HG03108 (cell line): Measurements from ENCODE around the gene CA11.
"Not testable (repeated sequence)": the region's sequence is repeated elsewhere in the genome, so short reads cannot be mapped to it uniquely, and the experiment has no call there.

ENCODE experiments used
- ATAC-seq: cut with Tn5 transposase; IDR thresholded peaks from one replicate; pipeline ENCODE4 v1.9.1; 2021; ENCODE audit warnings: moderate library complexity; ENCODE audit not compliant: unreplicated experiment

The CA11 gene

DNA sequence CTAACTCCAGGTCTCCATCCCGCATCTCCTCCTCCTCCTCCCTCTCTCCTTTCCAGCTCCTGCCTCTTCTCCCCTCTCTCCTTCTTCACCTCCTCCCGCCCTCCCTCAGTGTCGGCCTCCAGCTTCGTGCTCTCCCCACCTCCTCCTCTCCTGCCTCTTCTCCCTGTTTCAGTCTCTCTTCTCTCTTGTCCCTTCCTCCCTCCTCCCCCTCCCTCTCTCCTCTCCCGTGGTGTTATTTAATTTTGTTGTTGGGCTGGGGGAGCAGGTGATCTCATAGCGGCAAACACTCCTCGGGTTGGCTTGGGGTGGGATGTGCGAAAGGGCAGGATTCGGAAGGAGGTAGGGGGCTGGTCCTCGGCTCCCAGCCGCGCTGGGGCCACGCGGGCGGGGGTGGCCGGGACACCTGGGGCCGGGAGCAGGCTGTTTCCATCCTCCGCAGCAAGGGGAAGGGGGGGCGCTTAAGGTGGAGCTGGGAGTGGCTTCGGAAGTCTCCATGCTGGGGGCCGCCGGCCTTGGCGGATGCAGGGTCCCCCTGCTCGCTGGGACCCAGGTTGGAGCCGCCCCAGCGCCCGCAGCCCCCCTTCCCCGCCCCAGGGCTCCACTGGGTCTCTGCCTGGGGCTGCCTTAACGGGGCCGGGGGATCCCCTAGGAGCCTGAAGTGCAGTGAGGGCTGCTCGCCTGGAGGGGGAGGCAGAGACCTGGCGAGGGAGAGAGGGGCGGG is at the start of gene CA11:
CA11 (minus strand) TSS at position 187 of the 721 bp plus-strand sequence. CDS start 555 bp downstream, outside the sequence.
- ATAC-seq = peak; percentile 71

DNA sequence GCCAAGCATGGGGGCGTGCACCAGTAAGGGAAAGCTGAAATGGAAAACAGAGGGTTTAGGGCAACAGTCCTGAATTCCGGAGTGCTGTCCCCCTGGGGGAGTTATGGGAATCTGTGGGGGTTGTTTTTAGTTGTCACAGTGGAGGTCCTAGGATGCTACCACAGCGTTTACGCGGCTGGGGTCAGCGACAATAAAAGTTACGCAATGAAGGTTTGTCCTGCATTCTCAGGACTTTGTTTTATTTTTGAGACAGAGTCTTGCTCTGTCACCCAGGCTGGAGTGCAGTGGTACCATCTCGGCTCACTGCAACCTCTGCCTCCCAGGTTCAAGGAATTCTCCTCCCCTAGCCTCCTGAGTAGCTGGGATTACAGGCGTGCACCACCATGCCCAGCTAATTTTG is 47.6 kb upstream of the CA11 start:
- not testable (repeated sequence) for ATAC-seq

DNA sequence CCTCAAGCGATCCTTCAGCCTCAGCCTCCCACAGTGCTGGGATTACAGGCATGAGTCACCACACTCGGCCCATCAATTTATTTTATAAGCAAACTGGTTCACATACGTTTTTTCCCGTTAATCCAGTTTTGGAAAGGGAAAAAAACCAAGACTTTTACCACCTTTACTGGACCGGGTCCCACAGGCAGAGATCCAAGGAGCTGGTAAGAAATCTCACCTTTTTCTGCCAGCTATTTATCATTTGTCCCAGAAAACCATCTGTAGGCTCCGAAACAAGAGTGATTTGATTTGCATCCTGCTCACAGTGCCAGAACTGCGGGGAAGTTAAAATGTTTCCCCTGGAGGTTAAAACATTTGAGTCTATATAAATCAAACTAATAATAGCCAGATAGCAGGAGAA is 43.5 kb upstream of the CA11 start:
- no peak for ATAC-seq

DNA sequence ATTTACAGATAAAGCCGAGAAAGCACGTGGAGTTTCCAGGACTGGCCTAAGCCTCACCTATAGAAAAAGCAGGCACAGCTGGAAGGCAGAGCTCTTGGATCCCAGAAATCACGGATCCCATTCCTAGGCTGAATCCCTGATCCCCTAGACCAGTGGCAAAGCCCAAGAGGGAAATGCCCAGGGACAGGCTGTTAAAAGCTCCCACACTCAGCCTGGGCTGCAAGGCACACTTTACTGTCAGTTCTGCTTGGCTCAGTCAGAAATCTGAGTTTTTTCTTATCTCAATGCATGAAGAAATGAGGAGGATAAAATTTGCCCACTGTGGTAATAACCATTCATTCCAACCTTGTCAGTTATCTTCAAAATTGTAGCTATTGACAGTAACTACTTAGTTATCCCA is 41.8 kb upstream of the CA11 start:
- ATAC-seq = no peak

DNA sequence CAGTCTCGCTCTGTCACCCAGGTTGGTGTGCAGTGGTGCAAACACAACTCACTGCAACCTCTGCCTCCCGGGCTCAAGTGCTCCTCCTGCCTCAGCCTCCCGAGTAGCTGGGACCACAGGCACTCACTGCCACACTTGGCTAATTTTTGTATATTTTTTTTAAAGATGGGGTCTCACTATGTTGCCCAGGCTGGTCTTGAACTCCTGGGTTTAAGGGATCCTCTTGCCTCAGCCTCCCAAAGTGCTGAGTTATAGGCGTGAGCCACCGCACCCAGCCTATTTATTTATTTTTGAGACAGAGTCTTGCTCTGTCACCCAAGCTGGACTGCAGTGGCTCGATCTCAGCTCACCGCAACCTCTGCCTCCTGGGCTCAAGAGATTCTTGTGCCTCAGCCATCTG is 40.6 kb upstream of the CA11 start:
- not testable (repeated sequence) for ATAC-seq

DNA sequence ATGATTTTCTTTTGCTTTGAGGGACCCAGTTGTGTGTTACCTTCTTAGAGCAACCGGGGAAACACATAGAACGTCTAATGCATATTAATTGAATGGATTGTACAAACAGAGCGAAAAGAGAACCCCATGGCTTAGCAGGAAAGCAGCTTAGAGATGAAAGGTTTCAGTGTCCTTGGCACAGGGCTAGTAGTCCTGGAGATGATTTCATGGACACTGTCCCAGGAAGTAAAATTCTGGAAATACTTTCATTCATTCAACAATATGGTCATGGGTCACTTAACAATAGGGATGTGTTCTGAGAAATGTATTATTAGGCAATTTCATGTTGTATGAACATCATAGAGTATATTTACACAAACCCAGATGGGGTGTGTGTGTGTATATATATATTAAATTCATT is 40.1 kb upstream of the CA11 start:
- no peak for ATAC-seq

DNA sequence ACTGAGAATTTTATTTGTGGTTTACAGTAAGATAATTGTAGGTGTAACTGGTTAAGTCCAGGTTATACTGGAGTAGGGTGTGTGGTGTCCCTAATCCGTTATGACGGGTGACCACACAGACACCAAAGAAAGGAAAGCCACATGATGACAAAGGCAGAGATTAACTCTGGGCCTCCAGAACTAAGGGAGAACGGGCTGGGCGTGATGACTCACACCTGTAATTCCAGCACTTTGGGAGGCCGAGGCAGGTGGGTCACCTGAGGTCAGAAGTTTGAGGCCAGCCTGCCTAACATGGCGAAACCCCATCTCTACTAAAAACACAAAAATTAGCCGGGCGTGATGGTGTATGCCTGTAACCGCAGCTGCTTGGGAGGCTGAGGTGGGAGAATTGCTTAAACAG is 39.6 kb upstream of the CA11 start:
- ATAC-seq = no peak

DNA sequence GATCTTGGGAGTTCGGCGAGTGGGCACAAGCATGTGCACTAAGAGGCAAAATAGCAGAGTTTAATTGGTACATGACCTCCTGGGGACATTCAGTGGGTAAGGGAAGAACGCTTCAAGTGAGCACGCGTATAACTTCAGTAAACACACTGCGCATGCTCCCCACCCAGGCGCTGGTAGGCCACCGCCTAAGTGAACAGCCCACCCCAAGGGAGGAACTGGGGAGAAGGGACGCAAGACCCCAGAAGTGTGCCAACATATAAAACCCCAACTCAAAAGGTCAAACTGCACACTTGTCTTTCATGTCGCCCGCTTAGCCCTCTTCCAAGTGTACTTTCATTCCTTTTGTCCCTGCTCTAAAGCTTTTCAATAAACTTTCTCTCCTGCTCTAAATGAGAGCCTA is 37.4 kb upstream of the CA11 start:
- no peak for ATAC-seq

DNA sequence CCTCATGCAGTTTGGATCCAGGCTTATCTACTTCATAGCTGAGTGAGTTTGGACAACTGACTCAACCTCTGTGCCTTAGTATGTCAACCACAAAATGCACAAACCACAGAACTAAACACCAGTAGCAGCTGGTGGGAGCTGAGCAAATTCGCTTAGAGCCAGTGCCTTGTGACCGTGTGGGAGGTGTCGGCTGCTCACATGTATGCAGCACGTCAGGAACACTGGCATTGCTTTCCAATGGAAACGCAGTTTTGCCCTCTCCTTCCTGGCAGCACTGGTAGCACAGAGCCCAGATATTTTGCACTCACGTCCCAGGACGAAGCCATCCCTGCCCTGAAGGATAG is 35.1 kb upstream of the CA11 start:
- no peak for ATAC-seq

DNA sequence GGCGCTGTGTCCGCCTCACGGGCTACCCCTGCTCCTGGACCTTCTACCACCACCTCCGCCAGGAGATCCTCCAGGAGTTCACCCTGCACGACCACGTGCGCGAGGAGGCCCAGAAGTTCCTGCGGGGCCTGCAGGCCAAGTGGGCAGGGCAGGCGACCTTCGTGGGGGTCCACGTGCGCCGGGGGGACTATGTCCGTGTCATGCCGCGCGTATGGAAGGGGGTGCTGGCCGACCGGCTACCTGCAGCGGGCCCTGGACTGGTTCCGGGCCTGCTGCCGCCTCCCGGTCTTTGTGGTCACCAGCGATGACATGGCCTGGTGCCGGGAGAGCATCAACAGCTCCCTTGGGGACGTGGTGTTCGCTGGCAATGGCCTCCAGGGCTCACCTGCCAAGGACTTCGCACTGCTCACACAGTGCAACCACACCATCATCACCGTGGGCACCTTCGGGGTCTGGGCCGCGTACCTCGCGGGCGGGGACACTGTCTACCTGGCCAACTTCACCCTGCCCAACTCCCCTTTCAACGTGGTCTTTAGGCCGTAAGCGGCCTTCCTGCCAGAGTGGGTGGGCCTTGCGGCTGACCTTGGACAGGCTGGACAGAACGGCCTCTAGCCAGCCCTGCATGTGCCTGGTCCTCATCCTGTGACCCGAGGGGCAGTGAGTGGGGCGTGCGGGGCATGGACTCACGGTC is 34.6 kb upstream of the CA11 start:
- no peak for ATAC-seq

DNA sequence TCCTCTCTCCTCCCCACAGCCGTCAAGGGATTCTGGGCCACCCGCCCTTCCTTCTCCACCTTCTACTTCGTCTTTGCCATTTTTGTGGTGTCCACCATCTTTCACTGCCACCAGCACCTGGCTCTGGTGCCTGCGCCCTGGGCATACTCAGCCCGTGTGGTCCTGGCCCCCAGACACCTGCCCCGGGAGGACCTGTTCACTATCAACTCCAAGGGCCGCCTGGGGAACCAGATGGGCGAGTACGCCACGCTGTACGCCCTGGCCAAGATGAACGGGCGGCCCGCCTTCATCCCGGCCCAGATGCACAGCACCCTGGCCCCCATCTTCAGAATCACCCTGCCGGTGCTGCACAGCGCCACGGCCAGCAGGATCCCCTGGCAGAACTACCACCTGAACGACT is 34.0 kb upstream of the CA11 start:
- not testable (repeated sequence) for ATAC-seq

DNA sequence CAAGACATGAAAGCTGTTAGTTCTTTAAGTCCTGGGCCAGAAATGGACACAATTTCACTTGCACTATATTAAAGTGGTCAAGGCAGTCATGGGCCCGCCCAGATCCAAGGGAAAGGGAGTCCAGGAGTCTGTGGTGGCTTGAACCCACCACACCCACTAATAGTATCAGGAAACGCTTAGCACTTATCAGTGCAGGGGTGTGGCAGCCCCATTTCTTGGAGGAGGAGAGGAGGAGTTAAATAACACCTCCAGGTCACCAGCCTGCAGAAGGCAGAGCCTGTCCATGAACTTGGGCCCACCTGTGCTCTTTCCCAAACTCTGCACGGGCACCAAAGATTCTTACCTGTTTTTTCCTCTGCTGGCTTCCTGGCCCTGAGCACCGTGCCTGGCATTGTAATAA is 32.2 kb upstream of the CA11 start:
- ATAC-seq = no peak

DNA sequence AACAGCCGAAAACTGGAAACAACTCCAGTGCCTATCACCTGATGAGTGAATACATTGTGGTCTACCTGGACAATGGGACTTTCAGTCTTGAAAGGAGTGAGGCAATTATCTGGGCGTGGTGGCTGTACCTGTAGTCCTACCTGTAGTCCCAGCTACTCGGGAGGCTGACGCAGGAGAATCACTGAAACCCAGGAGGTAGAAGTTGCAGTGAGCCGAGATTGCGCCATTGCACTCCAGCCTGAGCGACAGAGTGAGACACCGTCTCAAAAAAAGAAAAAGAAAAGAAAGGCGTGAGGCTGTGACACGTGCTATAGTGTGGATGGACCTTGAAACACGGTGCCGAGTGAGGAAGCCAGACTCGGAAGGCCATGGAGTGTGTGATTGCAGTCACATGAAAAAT is 30.9 kb upstream of the CA11 start:
- no peak for ATAC-seq

DNA sequence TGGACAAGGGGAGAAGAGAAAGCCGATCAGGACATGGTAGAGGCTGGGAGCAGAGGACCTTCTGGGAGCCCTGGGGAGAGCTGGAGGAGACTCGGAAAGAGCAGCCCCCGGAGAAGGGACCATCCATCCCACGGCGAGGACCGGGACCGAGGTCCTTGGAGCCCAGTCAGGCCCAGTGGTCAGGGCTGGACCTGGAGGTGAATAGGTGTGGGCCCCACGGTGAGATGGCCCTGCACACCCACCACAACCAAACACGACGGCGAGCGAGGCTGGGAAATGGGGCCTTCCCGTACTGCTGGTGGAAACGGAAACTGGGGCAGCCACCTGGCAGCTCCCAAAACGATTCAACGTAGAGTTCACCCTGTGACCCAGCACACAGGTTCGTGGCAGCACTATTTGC is 30.5 kb upstream of the CA11 start:
- no peak for ATAC-seq

DNA sequence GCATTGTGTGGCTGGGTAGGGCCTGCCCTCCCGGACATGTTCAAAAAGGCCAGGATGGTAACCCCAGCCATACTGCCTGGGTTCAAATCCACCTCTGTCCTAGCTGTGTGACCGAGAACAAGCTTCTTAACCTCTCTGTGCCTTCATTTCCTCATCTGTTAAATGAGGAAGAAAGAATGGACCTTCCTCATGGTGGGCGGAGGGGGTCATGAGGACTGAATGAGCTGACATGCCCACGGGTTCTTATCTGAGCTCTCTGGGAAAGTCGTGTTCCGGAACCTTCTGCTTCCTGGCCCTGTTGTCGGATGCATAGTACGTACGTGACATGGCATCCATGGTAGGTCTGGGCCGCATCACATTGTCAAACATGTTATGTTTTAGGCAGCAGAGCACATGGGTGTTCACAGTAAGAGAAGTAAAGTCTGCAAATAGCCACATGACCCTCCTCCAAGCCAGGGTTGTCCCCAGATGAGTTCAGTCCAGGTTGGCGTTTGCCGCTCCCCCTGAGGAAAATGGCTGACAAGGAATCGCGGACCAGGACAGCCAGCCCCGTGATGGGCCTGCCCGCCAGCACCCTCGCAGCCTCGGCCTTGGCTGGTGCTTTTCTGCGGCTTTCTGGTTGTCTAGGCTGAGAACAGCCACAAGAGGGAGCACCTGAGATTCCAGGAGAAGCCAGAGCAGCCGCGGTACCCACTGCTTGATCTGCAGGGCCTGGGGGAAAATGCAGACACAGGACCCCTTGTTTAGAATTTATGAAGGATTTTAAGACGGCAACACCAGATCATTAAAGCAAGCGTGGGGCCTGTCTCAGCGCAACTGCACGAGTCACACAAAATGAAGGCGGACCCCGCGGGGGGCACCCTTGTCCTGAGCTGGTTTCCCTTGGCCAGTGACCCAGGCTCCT is 29.2 kb upstream of the CA11 start:
- ATAC-seq = no peak

DNA sequence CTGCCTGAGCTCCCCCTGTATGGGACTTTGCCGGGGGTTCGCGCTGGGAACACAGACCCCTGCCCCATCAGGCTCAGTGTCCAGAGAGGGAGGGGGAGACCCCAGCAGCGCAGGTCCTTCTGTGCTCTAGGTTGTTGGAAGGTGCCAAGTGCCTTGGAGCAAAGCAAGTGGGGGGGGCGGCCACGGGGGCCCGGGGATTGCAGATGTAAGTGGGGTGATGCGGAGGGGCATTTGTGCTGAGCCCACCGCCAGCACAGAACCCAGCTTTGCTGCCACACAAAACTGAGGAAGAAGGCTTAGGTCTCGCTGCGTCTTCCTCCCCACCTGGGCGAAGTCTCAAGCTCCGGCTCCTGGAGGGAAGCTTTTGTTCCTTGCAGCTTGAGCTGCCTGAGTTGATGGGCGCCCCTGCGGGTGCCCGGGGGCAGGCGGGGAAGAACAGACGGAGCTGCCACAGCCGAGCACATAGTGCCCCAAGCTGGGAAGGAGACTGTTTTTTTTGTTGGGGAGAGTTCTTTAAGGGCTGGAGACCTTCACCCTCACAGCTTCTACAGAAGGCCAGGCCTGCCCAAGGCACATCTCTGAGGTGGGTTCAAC is 28.3 kb upstream of the CA11 start:
- ATAC-seq = no peak

DNA sequence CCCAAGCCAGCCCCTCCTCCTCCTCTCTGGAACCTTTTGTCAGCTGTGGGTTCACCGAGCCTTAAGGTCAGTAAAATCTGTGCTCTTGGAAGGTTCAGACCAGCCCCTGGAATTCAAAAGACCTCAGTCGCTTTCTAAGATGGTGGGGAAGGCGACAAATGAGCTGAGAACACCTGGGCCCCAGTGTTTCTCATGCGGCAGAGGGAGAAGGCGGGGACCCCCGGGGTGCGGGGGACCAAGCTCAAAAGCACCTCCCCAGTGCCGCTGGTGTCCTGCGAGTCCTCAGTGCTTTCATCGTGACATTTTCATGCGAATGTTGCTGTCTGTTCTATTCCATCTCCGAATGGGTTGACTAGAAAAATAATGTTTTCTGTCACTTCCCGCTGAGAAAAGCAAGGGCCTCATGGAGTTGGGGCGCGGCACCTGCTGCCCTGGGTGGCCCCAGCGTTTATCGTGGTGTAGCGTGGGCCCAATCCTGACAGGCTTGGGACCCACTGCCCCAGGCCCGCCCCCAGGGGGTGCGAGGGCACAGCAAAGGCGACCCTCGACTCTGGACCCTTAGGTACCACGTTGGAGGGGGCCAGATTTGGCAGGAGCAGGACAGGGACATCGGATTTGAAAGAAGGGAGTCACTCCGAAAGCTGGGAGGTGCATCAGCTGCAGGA is 27.6 kb upstream of the CA11 start:
- no peak for ATAC-seq

DNA sequence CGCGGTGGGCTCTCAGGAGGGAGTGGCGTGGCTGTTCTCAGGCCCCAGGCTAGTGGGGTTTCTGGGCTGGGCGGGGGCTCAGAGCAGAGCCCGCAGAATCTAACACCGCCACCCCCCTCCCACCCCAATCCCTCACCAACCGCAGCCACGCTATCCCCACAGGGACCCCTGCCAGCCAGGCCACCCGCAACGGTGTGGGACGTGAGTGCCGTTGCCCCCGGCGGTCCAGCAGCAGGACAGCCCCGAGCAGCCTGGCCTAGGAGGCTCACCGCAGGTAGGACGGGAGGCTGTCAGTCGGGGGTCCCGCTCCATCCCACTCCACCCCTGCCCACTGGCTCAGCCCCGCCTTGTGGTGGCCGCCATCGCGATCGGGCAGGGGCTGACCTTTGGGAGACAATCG is 27.0 kb upstream of the CA11 start, which contains the start of gene NTN5:
NTN5 (minus strand) TSS at position 24 of the 400 bp plus-strand sequence. CDS start 2,031 bp downstream, outside the sequence.
- ATAC-seq = no peak

DNA sequence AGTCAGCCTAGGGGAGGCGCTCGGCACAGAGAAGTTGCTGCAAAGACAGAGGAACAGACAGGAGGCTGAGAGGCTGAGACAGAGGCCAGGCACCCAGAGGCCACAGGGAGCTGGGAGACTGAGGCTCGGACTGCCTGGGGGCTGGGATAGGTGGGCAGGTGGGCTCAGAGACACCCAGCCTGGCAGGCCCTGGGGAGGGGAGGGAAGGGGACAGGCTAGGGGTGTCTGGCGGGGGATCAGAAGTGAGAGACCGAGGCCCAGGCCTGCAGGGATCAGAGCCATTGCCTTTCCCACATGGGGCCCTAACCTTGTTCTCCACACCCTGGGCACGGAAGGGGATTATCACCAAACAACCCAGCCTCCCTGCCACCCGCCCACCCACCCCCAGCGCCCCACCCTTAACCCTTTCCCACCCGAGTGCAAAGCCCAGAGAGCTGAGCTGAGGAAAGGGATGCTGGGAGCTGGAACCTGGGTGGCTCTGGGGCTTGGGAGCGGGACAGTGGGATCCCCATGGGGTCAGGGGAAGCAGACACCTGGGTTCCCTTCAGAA is 25.5 kb upstream of the CA11 start:
- no peak for ATAC-seq

DNA sequence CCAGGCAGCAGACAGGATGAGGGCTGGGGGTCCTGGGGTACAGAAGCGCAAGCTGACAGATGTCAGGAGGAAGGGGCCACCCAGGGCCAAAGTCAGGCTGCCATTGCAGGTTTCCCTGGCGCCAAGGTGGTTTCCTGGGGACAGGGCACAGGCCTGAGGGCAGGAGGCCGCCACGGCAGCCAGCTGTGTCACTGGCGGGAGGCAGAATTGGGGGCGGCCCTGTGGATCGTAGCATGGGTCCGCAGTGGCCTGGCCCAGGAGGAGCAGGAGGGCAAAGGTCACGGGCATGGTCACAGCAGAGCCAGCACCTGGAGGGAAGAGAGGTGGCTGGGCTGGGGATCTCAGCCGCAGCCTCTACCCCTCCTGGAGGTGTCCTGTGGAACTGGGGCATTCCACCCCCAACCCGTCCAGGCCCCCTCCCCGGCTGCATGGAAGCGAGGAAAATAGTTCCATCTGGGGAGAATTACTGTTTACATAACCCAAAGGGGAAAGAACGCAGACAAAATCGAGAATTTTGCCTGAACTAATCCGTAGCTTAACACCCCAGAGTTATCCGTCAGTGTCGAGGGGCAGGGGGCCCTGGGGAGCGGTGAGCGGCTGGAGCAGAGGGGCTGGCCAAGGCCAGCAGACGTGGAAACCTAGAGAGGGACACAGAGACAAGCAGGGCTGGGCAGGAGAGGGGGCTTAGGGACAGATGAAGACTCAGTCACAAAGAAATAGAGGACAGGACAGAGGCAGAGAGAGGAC is 24.9 kb upstream of the CA11 start:
- no peak for ATAC-seq
